Stimulated activated naive CD4-positive, alpha-beta T cell treated with Interleukin-2 at 50 U/mL for 16 hours (primary cell): Measurements from ENCODE around the gene ALDH4A1.

Experiments
- DNase-seq: peaks from one replicate; lab custom pipeline; 2025; lab: John Stamatoyannopoulos, UW

The ALDH4A1 gene

GRCh38 chr1:18922848-18923755 lies 20.7 kb upstream of the ALDH4A1 start:
- DNase-seq = no peak

GRCh38 chr1:18922319-18922726 lies 20.0 kb upstream of the ALDH4A1 start:
- no peak for DNase-seq

GRCh38 chr1:18921516-18922251 lies 19.3 kb upstream of the ALDH4A1 start:
- no peak for DNase-seq

- no peak for DNase-seq
These were observed 18.6 kb upstream of the ALDH4A1 start for GRCh38 chr1:18920931-18921330.

DNA sequence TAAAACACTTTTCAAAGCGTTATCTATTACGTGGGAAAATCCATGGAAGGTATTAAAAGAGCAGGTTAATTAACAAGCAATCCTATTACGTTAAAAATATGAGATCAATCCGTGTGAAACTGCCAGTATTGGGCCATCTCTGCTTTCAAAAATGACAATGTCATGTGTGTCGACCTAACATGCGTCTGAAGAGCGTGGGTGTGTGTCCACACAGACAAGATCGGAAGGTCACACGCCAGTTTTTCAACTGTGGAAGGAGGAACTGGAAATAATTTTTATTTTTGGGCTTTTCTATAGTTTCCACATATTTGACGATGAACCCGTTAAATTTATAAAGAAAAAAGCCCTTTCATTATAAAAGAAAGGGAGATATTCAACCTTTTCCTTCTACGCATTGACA lies 17.6 kb upstream of the ALDH4A1 start:
- DNase-seq = no peak

DNA sequence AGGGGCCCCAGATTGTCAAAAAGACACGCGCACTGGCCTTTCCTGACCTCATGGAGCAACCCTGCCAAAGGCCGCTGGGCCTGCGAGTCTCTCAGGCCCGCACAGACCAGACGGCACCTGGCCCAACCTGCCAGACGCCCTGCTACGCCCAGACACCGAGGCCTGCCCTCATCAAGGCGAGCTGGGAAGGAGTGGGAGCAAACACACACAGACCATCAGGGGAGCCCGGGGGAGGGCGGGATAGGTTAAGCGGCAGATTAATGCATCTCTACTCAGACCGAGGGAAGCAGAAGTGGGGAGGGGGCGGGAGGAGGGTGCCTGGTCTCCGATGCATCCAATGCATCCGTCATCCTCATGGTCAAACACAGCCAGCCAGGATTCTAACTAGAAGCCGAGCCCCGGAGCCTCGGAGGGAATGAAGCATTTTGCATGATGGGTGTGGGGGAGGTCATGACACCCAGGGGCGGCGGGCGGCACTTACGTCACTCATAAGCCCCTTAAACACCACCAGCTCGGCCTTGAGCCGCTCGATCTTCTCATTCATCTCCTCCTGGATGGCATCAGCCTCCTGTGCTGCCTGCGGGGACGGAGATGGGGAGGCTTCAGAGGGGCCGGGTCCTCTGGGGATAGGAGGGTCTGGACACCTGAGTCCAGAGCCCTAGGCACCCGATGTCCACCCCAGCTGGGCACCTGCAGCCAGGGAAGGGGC lies 17.0 kb upstream of the ALDH4A1 start:
- DNase-seq = no peak

GRCh38 chr1:18918417-18918816 lies 16.1 kb upstream of the ALDH4A1 start:
- DNase-seq = no peak

GRCh38 chr1:18917071-18917799 lies 14.9 kb upstream of the ALDH4A1 start:
- DNase-seq = no peak

DNA sequence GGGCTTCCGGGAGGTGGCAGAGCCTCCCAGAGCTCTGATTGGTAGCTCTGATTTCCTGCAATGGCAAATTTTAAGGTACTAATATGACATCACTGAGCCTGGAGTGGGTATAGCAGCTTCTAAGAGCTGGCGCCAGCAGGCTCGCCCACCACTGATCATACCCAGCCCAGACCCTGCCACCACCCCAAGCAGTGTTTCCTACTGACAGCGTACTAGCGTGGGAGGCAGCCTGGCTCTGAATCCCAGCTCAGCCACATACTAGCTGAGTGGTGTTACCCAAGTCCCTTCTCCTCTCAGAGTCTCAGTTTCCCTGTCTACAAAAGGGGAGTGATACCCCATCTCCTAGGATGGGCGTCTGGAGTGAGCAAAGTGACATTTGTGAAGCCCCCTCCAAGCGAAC lies 13.0 kb upstream of the ALDH4A1 start:
- no peak for DNase-seq

DNA sequence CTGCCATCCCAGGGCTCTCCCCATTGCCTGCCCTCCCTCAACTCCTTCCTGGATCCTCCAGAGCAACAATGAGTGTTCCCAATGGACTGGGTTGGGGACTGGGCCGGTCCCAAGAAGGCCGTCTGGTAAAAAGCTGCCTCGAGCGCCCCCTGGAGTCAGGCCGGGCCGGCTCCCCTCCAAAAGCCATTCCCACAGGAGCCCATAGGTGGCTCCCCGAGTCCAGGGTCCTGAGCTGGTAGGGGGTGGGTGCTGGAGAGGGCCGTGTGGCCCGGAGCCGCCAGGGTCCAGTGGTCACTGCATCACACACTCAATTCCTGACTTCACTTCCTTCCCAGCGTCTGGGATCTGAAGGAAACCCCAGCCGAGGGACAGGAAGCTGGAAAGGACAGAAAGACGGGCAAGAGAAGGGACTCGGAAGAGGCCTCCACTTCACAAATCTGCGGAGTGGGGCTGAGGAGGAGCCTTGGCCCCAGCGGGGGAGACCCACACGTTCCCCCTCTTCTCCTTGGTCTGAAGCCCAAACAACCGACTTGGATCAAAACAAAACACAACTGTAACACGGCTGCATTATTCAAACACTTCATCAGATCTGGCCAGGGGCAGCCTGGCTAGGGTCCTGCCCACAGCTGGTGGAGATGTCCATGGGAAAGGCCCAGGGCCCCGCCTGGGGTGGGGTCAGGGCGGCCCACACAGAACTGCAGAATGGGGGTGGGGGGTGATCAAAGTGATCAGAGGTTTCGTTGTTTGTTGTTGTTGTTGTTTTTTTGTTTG lies 10.9 kb upstream of the ALDH4A1 start:
- peak; percentile 64 for DNase-seq

- no peak for DNase-seq
These were observed 10.2 kb upstream of the ALDH4A1 start for GRCh38 chr1:18912550-18912949.

DNA sequence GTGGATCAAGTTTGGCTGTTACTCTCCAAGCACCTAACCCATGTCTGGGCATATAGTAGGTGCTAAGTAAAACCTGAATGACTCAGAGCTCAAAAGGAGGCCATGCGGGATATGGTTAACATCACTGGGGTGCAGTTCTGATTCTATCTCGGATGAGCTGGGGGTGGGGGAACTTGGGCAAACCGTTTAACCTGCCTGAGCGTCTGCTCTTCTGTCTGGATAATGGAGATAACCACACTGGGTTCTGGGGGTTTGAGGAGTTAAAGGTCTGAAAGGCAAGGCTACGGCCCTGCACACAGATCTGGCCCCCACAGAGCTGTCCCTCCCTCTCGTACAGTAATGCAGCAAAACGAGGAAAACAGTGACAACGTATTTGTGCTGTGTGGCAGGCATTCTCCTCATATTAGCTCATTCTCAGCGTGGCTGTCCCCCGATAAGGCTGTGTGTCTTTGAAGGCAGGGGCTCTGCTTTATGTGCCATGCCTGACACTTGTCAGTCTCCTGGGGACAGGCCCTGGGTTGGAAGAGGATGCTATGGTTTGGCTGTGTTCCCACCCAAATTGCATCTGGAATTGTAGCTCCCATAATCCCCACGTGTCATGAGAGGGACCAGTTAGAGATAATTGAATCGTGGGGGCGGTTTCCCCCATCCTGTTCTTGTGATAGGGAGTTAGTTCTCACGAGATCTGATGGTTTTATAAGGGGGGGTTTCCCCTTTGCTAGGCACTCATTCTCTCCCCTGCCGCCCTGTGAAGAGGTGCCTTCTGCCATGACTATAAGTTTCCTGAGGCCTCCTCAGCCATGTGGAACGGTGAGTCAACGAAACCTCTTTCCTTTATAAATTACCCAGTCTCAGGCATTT lies 6.8 kb upstream of the ALDH4A1 start:
- no peak for DNase-seq

- DNase-seq = no peak
These were observed 5.8 kb upstream of the ALDH4A1 start for GRCh38 chr1:18907917-18908845.

- peak; percentile 43 for DNase-seq
These were observed 4.9 kb upstream of the ALDH4A1 start for GRCh38 chr1:18907021-18907916.

DNA sequence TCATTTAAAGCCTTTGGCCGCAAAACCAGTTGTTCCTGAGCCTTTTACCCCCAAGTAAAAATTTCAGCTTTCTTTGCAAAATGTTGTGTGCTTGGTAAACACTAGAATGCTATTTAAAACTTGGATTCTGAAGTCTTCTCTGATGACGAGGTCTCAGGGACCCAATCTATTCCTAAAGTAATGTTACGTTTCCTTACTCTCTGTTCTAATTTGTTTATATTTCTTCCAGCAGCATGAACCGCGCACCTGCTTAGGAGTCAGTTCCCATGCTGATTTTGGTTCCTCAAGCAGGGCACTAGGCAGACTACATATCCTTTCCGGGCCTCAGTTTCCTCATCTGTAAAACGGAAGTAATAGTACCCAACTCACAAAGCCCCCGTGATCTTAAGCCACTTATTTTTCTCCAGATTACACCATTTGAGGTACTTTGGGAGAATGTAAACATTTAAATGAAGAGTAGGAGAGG lies 969 bp upstream of the ALDH4A1 start:
- no peak for DNase-seq

DNA sequence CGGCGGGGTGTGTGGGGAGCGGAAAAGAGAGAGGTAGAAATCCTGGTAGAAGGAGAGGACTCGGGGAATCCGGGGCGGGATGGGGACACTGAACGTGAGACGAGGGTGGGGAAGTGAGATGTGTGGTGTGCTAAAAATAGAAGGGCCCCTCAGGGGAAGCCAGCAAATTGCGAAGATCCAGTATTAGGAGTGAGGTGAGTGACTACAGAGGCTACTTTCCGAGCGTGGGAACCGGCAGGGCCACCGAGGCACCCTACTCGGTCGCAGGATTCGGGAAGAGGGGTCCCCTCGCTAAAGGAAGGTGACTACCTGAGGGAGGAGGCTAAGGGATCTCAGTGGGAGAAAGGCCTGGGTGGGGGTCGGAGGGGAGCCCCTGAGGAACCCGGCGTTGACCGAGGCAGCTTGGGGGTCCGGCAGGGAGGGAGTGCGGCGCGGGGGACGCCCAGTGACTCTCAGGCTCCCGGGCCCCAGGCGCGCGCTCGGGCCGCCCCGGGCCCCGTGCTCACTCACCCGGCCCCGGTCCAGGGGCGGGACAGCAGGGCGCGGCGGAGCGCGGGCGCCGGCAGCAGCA lies 318 bp downstream of the ALDH4A1 start:
- no peak for DNase-seq

GRCh38 chr1:18901147-18901951 lies 1.0 kb downstream of the ALDH4A1 start:
- no peak for DNase-seq
